ENCODE measurements around the gene MASP1.

MASP1 gene

GRCh38 chr3:187238239-187238638, 53.3 kb downstream of the MASP1 start:
- H3K27me3 ChIP-seq (replicated peaks; ENCODE audit: control insufficient read depth, insufficient read depth, low read length) = no peaks in the 10 kb centered on the region
- no peak for TF ChIP-seq CTCF (IDR thresholded peaks at IDR 0.05; ENCODE audit: insufficient read depth, low read length, poor library complexity, severe bottlenecking)
- H3K36me3 ChIP-seq (ENCODE audit: control insufficient read depth, insufficient read depth, low read length) = no peaks in the 10 kb centered on the region
- DNase-seq (ENCODE audit: extremely low read depth, insufficient read length) = no peak
- no peak overlapping the region for H3K4me3 ChIP-seq (replicated peaks; ENCODE audit: low read depth, low read length)

- H3K36me3 ChIP-seq (ENCODE audit: control insufficient read depth, insufficient read depth, low read length) = no peaks in the 10 kb centered on the region
- H3K27me3 ChIP-seq (replicated peaks; ENCODE audit: control insufficient read depth, insufficient read depth, low read length) = no peaks in the 10 kb centered on the region
- no peak for TF ChIP-seq CTCF (IDR thresholded peaks at IDR 0.05; ENCODE audit: insufficient read depth, low read length, poor library complexity, severe bottlenecking)
- no peak overlapping the region for H3K4me3 ChIP-seq (replicated peaks; ENCODE audit: low read depth, low read length)
- DNase-seq (ENCODE audit: extremely low read depth, insufficient read length) = no peak
Observed at GRCh38 chr3:187237741-187238140, 53.8 kb downstream of the MASP1 start.

- TF ChIP-seq CTCF (IDR thresholded peaks at IDR 0.05; ENCODE audit: insufficient read depth, low read length, poor library complexity, severe bottlenecking) = no peak
- no peak overlapping the region for H3K4me3 ChIP-seq (replicated peaks; ENCODE audit: low read depth, low read length)
- no peaks in the 10 kb centered on the region for H3K27me3 ChIP-seq (replicated peaks; ENCODE audit: control insufficient read depth, insufficient read depth, low read length)
- DNase-seq (ENCODE audit: extremely low read depth, insufficient read length) = no peak
- no peaks in the 10 kb centered on the region for H3K36me3 ChIP-seq (ENCODE audit: control insufficient read depth, insufficient read depth, low read length)
Observed at GRCh38 chr3:187236962-187237361, 54.6 kb downstream of the MASP1 start.

GRCh38 chr3:187230011-187230410, 61.5 kb downstream of the MASP1 start:
- Histone ChIP-seq H3K27me3 (replicated peaks; ENCODE audit: control insufficient read depth, insufficient read depth, low read length) (peaks cover 2% of the 10 kb centered on the region; the same call in 1 of the 2 replicates), H3K36me3 (ENCODE audit: control insufficient read depth, insufficient read depth, low read length) (no peaks in the 10 kb centered on the region), H3K4me3 (replicated peaks; ENCODE audit: low read depth, low read length) (no peak overlapping the region)
- TF ChIP-seq CTCF (IDR thresholded peaks at IDR 0.05; ENCODE audit: insufficient read depth, low read length, poor library complexity, severe bottlenecking) = no peak
- no peak for DNase-seq (ENCODE audit: extremely low read depth, insufficient read length)

- Histone ChIP-seq H3K4me3 (replicated peaks; ENCODE audit: low read depth, low read length) (no peak overlapping the region), H3K27me3 (replicated peaks; ENCODE audit: control insufficient read depth, insufficient read depth, low read length) (peaks cover 2% of the 10 kb centered on the region; the same call in 1 of the 2 replicates), H3K36me3 (ENCODE audit: control insufficient read depth, insufficient read depth, low read length) (no peaks in the 10 kb centered on the region)
- TF ChIP-seq CTCF (IDR thresholded peaks at IDR 0.05; ENCODE audit: insufficient read depth, low read length, poor library complexity, severe bottlenecking) = no peak
- no peak for DNase-seq (ENCODE audit: extremely low read depth, insufficient read length)
Observed at GRCh38 chr3:187228740-187229139, 62.8 kb downstream of the MASP1 start.

- peaks cover 2% of the 10 kb centered on the region; the same call in 1 of the 2 replicates for H3K27me3 ChIP-seq (replicated peaks; ENCODE audit: control insufficient read depth, insufficient read depth, low read length)
- no peaks in the 10 kb centered on the region for H3K36me3 ChIP-seq (ENCODE audit: control insufficient read depth, insufficient read depth, low read length)
- TF ChIP-seq CTCF (IDR thresholded peaks at IDR 0.05; ENCODE audit: insufficient read depth, low read length, poor library complexity, severe bottlenecking) = no peak
- H3K4me3 ChIP-seq (replicated peaks; ENCODE audit: low read depth, low read length) = no peak overlapping the region
- no peak for DNase-seq (ENCODE audit: extremely low read depth, insufficient read length)
Observed at GRCh38 chr3:187227658-187228258, 63.8 kb downstream of the MASP1 start.
